ENCODE data around the gene HEPHL1. TPM values are rescaled to one million over a fixed set of nuclear protein-coding genes. Genes with fewer than 3 reads are reported as not detected.

HEPHL1 gene
- total RNA-seq, 1 experiment from 2014 or later = not detected

DNA sequence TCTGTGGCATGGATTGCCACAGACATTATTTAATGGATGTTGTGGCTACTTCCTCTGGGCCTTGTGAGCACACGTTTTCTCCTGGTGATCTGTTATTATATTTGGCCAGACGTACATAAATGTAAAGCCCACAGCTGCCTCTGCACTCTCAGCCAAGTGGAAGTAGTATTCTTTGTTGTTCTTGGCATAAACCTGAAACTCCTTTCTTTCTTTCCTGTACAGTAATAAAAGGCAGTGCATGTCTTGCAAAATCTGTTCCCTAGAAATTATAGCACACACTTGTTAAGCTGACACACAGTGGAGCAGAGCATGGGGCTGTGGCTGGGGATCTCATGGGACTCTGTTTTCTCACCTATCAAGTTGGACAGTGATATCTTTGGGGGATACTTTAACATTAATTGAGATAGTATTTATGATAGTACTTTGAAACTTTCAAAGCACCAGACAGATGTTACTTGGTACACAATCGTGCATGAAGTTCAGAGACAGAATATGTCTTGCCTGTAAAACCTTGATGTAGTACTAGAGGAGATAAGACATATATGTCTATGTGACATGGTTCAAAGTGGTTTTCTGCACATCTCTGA lies 128.4 kb downstream of the HEPHL1 start:
- CTCF ChIA-PET = no interaction called here
- RAD21 ChIA-PET (ENCODE audit: low non-redundant PET in 1 of 2, low total read pairs in 2 of 2, uncharacterized antibody in 2 of 2, unreplicated experiment in 2 of 2) = no interaction called here
- no peak for DNase-seq (ENCODE audit: low read depth, low spot score)
- H3K27me3 ChIP-seq (ENCODE audit: insufficient read depth, low read length) = no peaks in the 10 kb centered on the region
- peaks cover 30 to 43% of the 10 kb centered on the region in 2 experiments for H3K4me1 ChIP-seq (ENCODE audit: control insufficient read depth in 1 of 2, insufficient read depth in 2 of 2, low read length in 2 of 2)
- POLR2A ChIA-PET = no interaction called here
- no peaks in the 10 kb centered on the region for H3K9me2 ChIP-seq (ENCODE audit: insufficient read depth)
- TF ChIP-seq, protein P1, sequence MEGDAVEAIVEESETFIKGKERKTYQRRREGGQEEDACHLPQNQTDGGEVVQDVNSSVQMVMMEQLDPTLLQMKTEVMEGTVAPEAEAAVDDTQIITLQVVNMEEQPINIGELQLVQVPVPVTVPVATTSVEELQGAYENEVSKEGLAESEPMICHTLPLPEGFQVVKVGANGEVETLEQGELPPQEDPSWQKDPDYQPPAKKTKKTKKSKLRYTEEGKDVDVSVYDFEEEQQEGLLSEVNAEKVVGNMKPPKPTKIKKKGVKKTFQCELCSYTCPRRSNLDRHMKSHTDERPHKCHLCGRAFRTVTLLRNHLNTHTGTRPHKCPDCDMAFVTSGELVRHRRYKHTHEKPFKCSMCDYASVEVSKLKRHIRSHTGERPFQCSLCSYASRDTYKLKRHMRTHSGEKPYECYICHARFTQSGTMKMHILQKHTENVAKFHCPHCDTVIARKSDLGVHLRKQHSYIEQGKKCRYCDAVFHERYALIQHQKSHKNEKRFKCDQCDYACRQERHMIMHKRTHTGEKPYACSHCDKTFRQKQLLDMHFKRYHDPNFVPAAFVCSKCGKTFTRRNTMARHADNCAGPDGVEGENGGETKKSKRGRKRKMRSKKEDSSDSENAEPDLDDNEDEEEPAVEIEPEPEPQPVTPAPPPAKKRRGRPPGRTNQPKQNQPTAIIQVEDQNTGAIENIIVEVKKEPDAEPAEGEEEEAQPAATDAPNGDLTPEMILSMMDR (IDR thresholded peaks at IDR 0.05 in 2 of 3, conservative IDR thresholded peaks at IDR 0.05 in 1 of 3; ENCODE audit: borderline replicate concordance in 1 of 3, insufficient read depth in 1 of 3, low read depth in 2 of 3, low read length in 2 of 3) = no peak
- no peak for TF ChIP-seq CEBPB (IDR thresholded peaks at IDR 0.05; ENCODE audit: low read depth)
- TF ChIP-seq SIN3A (IDR thresholded peaks at IDR 0.05; ENCODE audit: low read depth) = no peak
- TF ChIP-seq SP1 (IDR thresholded peaks at IDR 0.05; ENCODE audit: low read depth) = no peak
- TF ChIP-seq SRF (IDR thresholded peaks at IDR 0.05; ENCODE audit: low read depth) = no peak
- TF ChIP-seq, protein P2, sequence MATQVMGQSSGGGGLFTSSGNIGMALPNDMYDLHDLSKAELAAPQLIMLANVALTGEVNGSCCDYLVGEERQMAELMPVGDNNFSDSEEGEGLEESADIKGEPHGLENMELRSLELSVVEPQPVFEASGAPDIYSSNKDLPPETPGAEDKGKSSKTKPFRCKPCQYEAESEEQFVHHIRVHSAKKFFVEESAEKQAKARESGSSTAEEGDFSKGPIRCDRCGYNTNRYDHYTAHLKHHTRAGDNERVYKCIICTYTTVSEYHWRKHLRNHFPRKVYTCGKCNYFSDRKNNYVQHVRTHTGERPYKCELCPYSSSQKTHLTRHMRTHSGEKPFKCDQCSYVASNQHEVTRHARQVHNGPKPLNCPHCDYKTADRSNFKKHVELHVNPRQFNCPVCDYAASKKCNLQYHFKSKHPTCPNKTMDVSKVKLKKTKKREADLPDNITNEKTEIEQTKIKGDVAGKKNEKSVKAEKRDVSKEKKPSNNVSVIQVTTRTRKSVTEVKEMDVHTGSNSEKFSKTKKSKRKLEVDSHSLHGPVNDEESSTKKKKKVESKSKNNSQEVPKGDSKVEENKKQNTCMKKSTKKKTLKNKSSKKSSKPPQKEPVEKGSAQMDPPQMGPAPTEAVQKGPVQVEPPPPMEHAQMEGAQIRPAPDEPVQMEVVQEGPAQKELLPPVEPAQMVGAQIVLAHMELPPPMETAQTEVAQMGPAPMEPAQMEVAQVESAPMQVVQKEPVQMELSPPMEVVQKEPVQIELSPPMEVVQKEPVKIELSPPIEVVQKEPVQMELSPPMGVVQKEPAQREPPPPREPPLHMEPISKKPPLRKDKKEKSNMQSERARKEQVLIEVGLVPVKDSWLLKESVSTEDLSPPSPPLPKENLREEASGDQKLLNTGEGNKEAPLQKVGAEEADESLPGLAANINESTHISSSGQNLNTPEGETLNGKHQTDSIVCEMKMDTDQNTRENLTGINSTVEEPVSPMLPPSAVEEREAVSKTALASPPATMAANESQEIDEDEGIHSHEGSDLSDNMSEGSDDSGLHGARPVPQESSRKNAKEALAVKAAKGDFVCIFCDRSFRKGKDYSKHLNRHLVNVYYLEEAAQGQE (IDR thresholded peaks at IDR 0.05; ENCODE audit: low read depth) = no peak
- no peak overlapping the region for H3K4me3 ChIP-seq (replicated peaks in 1 of 2; ENCODE audit: low read depth in 1 of 2, low read length in 2 of 2)
- no peak overlapping the region for H3K9ac ChIP-seq (ENCODE audit: low read length)
- no TSS peak for BruUV-seq (replicated peaks)
- no peak overlapping the region for H3K27ac ChIP-seq (ENCODE audit: low read depth, low read length)
- H3K9me3 ChIP-seq (ENCODE audit: control insufficient read depth in 1 of 2, insufficient read depth in 1 of 2, low read depth in 1 of 2, low read length in 2 of 2) = no peaks in the 10 kb centered on the region
- intact Hi-C loops (cut with micrococcal nuclease) = no loop called here
- H3K79me2 ChIP-seq (ENCODE audit: insufficient read depth, low read length) = peaks cover 95% of the 10 kb centered on the region
- no peak overlapping the region for H3K4me2 ChIP-seq (ENCODE audit: low read length)
- peaks cover 4% of the 10 kb centered on the region; the same call in 1 of the 2 replicates for H4K20me1 ChIP-seq (ENCODE audit: insufficient read depth)
- ATAC-seq = no peak
- H3K36me3 ChIP-seq (ENCODE audit: control insufficient read depth in 1 of 2, insufficient read depth in 2 of 2, low read length in 2 of 2) = no peaks in the 10 kb centered on the region
- no peak overlapping the region for H2AFZ ChIP-seq (ENCODE audit: low read depth, low read length, poor library complexity, severe bottlenecking)

Data from HCT116 (cell line).